Bronchial epithelial cell (primary cell): ENCODE measurements around the gene BABAM2. TPM values are rescaled to one million over a fixed set of nuclear protein-coding genes. Genes with fewer than 3 reads are reported as not detected.

Source experiments
- DNase-seq: peaks from one replicate; pipeline ENCODE4 v3.0.0-alpha.2; 2010; ENCODE audit warnings: low read depth
- FAIRE-seq: peaks from 2 replicates; lab custom pipeline; 2011; peaks lifted over from hg19 to GRCh38; lab: Jason Lieb, UNC
- H3K27me3 ChIP-seq: 2 replicates; pipeline ENCODE4 v1.5.1; 2011; ENCODE audit warnings: low read length; ENCODE audit not compliant: control insufficient read depth, insufficient read depth
- H3K36me3 ChIP-seq: 2 replicates; pipeline ENCODE4 v1.5.1; 2011; ENCODE audit warnings: low read length; ENCODE audit not compliant: control insufficient read depth, insufficient read depth
- H3K4me3 ChIP-seq: 2 replicates; pipeline ENCODE4 v1.5.1; 2011; ENCODE audit warnings: mild to moderate bottlenecking, low read depth, low read length, control low read depth
- CTCF ChIP-seq: IDR thresholded peaks from 2 replicates; pipeline ENCODE4 v1.5.1; 2011; ENCODE audit warnings: mild to moderate bottlenecking, moderate library complexity, low read length, control low read depth, inconsistent platforms; ENCODE audit not compliant: insufficient read depth, severe bottlenecking
- total RNA-seq: library from RNA; depleted of rRNA; stranded (reverse); fragments of >200 nt; gene quantifications from 2 replicates; pipeline ENCODE4 v1.2.1, GENCODE V29; 2014

Gene BABAM2
- total RNA-seq, 1 donor from 2014 or later, result 8.4 TPM

DNA sequence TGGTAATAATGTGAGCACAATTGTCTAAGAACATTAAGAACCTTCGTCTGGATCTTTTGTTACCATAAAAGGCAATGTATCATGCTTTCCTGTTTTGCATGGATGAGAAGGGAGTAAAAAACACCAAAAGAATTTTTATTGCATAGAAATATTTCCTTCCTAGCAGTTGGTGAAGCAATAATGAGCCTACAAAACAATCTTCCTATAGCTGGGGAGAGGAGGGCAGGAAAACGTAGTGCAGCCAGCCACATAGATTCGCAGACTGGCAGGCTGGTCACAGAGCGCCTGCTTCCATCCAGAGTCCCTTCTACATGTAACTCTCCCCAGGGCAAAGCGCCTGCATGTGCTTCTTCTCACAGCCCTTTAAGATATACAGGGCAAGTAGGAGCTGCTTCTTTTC, 190.4 kb downstream of the BABAM2 start:
- Histone ChIP-seq H3K27me3 (no peaks in the 10 kb centered on the region), H3K36me3 (no peaks in the 10 kb centered on the region), H3K4me3 (no peak overlapping the region)
- no peak for TF ChIP-seq CTCF
- FAIRE-seq, result no peak
- no peak for DNase-seq

- Histone ChIP-seq H3K4me3 (no peak overlapping the region), H3K27me3 (no peaks in the 10 kb centered on the region), H3K36me3 (no peaks in the 10 kb centered on the region)
- DNase-seq (no peak), FAIRE-seq (no peak)
- TF ChIP-seq CTCF, result no peak
Measured at GRCh38 chr2:28082131-28082530, 191.6 kb downstream of the BABAM2 start.

- DNase-seq (no peak), FAIRE-seq (no peak)
- Histone ChIP-seq H3K27me3 (no peaks in the 10 kb centered on the region), H3K4me3 (no peak overlapping the region), H3K36me3 (no peaks in the 10 kb centered on the region)
- TF ChIP-seq CTCF, result no peak
Measured at GRCh38 chr2:28083476-28083875, 192.9 kb downstream of the BABAM2 start.

DNA sequence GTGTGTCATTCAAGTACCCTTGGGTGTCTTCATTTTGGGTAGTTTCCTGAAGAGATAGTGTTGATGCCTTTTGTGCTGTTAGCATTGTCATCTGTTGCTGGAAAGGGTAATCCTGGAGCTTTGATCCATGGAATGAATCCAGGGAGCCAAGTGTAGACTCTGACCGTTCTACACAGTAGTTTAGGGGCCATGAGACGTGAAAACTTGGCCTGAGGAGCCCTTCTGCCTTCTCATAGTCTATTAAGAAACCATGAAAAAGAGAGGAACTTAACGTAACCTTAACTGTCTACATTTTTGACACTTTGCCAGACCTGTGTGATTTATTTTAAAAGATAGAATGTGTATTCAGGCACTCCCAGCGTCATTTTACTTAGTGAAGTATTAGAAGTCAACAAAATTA, 194.0 kb downstream of the BABAM2 start:
- Histone ChIP-seq H3K36me3 (no peaks in the 10 kb centered on the region), H3K4me3 (no peak overlapping the region), H3K27me3 (no peaks in the 10 kb centered on the region)
- DNase-seq (no peak), FAIRE-seq (no peak)
- no peak for TF ChIP-seq CTCF

DNA sequence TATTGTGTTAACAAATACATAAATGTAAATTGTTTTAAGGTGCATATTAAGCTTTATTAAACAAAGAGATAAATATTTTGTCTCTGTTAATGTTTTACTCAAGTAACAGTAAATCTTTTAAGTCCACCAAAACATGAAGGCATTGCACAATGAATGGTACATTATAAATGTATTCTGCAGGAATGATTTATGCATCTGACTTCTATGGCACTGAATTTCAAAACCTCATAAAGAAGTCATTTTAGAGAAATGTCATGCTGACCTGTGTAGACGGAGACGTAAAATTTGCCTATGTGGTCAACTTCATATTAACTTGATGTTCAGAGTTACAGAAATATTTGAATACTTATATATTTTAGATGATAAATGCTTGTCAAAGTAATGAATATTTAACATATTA, 194.7 kb downstream of the BABAM2 start:
- DNase-seq, result no peak
- no peak for TF ChIP-seq CTCF
- no peak overlapping the region for H3K4me3 ChIP-seq
- no peaks in the 10 kb centered on the region for H3K27me3 ChIP-seq
- H3K36me3 ChIP-seq, result no peaks in the 10 kb centered on the region
- no peak for FAIRE-seq

DNA sequence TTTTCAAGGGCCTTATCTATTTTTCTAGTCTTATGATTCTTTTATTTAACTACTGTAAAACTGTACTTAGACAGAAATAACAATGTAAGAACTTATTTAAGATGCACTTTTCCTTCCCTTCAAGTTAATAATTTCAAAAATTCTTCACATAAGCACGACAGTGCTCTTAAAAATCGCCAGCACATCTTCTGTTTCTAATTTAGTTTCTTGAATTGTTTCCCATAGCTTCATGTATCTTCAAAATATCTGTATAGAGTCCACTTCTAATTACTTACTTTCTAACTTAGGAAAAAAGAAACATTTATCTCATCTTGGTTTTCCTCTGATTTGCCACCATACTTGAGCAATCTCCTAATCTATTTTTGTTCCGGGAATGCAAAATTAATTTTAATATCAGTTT, 196.1 kb downstream of the BABAM2 start:
- H3K36me3 ChIP-seq, result no peaks in the 10 kb centered on the region
- TF ChIP-seq CTCF, result no peak
- DNase-seq (no peak), FAIRE-seq (no peak)
- H3K4me3 ChIP-seq, result no peak overlapping the region
- H3K27me3 ChIP-seq, result no peaks in the 10 kb centered on the region
